OCI-LY1 (cell line): Measurements from ENCODE around the gene DIAPH3.
"Not testable (repeated sequence)": the region's sequence is repeated elsewhere in the genome, so short reads cannot be mapped to it uniquely, and the experiment has no call there.

ENCODE experiments used
- EZH2 ChIP-seq: fragments of 200-600 bp; sonication (generic), shearing (Covaris generic); IDR thresholded peaks from 2 replicates; pipeline ENCODE4 v1.8.0; 2017; ENCODE audit warnings: borderline replicate concordance, mixed run types, mild to moderate bottlenecking, antibody characterized with exemption, low read length, moderate library complexity, mixed read lengths
- TF ChIP-seq, protein P1 (sequence below): fragments of 200-600 bp; sonication (generic), shearing (Covaris generic); IDR thresholded peaks from 2 replicates; pipeline ENCODE4 v1.5.1; 2017; ENCODE audit warnings: mild to moderate bottlenecking, antibody characterized with exemption, low read length, moderate library complexity, mixed read lengths

DNA sequence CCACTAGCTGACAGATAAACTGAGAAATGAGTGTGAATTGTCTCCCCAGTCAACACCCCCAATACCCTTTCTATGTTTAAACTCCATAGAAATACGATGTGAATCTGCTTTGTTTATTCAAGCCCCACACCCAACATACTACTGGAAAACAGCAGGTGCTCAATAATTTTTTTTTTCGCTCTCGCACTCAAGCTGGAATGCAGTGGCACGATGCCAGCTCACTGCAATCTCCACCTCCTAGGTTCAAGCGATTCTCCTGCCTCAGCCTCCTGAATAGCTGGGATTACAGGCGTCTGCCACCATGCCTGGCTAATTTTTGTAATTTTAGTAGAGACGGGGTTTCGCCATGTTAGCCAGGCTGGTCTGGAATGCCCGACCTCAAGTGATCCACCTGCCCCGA lies 123.1 kb downstream of the DIAPH3 start:
- TF ChIP-seq, protein P1, sequence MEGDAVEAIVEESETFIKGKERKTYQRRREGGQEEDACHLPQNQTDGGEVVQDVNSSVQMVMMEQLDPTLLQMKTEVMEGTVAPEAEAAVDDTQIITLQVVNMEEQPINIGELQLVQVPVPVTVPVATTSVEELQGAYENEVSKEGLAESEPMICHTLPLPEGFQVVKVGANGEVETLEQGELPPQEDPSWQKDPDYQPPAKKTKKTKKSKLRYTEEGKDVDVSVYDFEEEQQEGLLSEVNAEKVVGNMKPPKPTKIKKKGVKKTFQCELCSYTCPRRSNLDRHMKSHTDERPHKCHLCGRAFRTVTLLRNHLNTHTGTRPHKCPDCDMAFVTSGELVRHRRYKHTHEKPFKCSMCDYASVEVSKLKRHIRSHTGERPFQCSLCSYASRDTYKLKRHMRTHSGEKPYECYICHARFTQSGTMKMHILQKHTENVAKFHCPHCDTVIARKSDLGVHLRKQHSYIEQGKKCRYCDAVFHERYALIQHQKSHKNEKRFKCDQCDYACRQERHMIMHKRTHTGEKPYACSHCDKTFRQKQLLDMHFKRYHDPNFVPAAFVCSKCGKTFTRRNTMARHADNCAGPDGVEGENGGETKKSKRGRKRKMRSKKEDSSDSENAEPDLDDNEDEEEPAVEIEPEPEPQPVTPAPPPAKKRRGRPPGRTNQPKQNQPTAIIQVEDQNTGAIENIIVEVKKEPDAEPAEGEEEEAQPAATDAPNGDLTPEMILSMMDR: not testable (repeated sequence)
- not testable (repeated sequence) for TF ChIP-seq EZH2
